H9 (cell line): ENCODE data around the gene KMT5B. TPM values are rescaled to one million over a fixed set of nuclear protein-coding genes. Genes with fewer than 3 reads are reported as not detected.

Source experiments
- DNase-seq: peaks from one replicate; pipeline ENCODE4 v3.0.0-alpha.2; 2017
- H2AFZ ChIP-seq: one replicate; pipeline ENCODE4 v1.6.1; 2013; ENCODE audit warnings: mild to moderate bottlenecking, low read length, control low read depth, moderate library complexity
- H2AK5ac ChIP-seq: 2 replicates; pipeline ENCODE4 v1.6.1; 2013; ENCODE audit warnings: low read length, control low read depth, mixed read lengths; ENCODE audit not compliant: insufficient read length
- H2BK120ac ChIP-seq: one replicate; pipeline ENCODE4 v1.6.1; 2013; ENCODE audit warnings: low read depth, mild to moderate bottlenecking, low read length, control low read depth, inconsistent platforms; ENCODE audit not compliant: poor library complexity, severe bottlenecking
- H2BK12ac ChIP-seq: 2 replicates; pipeline ENCODE4 v1.6.1; 2013; ENCODE audit warnings: low read length, control low read depth, mixed read lengths, low read depth; ENCODE audit not compliant: insufficient read length
- H2BK15ac ChIP-seq: 2 replicates; pipeline ENCODE4 v1.6.1; 2013; ENCODE audit warnings: low read depth, low read length, control low read depth
- H2BK20ac ChIP-seq: one replicate; pipeline ENCODE4 v1.6.1; 2013; ENCODE audit warnings: low read depth, mild to moderate bottlenecking, low read length, control low read depth, inconsistent platforms; ENCODE audit not compliant: poor library complexity, severe bottlenecking
- H2BK5ac ChIP-seq: 2 replicates; pipeline ENCODE4 v1.6.1; 2013; ENCODE audit warnings: low read length, control low read depth, mixed read lengths; ENCODE audit not compliant: insufficient read length
- H3K14ac ChIP-seq: 2 replicates; pipeline ENCODE4 v1.6.1; 2013; ENCODE audit warnings: low read length, control low read depth; ENCODE audit not compliant: insufficient read depth
- H3K18ac ChIP-seq: 2 replicates; pipeline ENCODE4 v1.6.1; 2013; ENCODE audit warnings: low read depth, mild to moderate bottlenecking, mixed read lengths, low read length, control low read depth; ENCODE audit not compliant: insufficient read length
- H3K23ac ChIP-seq: 2 replicates; pipeline ENCODE4 v1.6.1; 2013; ENCODE audit warnings: low read length, control low read depth, mixed read lengths, low read depth; ENCODE audit not compliant: insufficient read length
- H3K23me2 ChIP-seq: 2 replicates; pipeline ENCODE4 v1.6.1; 2013; ENCODE audit warnings: low read depth, mild to moderate bottlenecking, mixed read lengths, low read length, control low read depth; ENCODE audit not compliant: insufficient read length, poor library complexity, severe bottlenecking
- H3K27ac ChIP-seq: 2 replicates; pipeline ENCODE4 v1.5.1; 2013; ENCODE audit warnings: low read length, control low read depth, mixed read lengths, low read depth; ENCODE audit not compliant: insufficient read length
- H3K27me3 ChIP-seq: 2 replicates; pipeline ENCODE4 v1.6.1; 2013; ENCODE audit warnings: low read length, control low read depth, inconsistent platforms; ENCODE audit not compliant: insufficient read depth
- H3K4ac ChIP-seq: 2 replicates; pipeline ENCODE4 v1.6.1; 2013; ENCODE audit warnings: low read depth, mild to moderate bottlenecking, control low read depth, inconsistent platforms, low read length, moderate library complexity
- H3K4me1 ChIP-seq: 2 replicates; pipeline ENCODE4 v1.6.1; 2013; ENCODE audit warnings: low read length, control low read depth, inconsistent platforms; ENCODE audit not compliant: insufficient read depth
- H3K4me2 ChIP-seq: 2 replicates; pipeline ENCODE4 v1.6.1; 2013; ENCODE audit warnings: low read length, control low read depth, mixed read lengths; ENCODE audit not compliant: insufficient read length, insufficient read depth
- H3K56ac ChIP-seq: 2 replicates; pipeline ENCODE4 v1.6.1; 2013; ENCODE audit warnings: low read depth, mild to moderate bottlenecking, mixed read lengths, low read length, control low read depth; ENCODE audit not compliant: insufficient read length
- H3K79me1 ChIP-seq: 2 replicates; pipeline ENCODE4 v1.6.1; 2013; ENCODE audit warnings: low read depth, mild to moderate bottlenecking, moderate library complexity, low read length, control low read depth, inconsistent platforms; ENCODE audit not compliant: insufficient read depth, poor library complexity, severe bottlenecking
- H3K79me2 ChIP-seq: 2 replicates; pipeline ENCODE4 v1.6.1; 2013; ENCODE audit warnings: low read length, control low read depth, inconsistent platforms; ENCODE audit not compliant: insufficient read depth
- H3K9ac ChIP-seq: 2 replicates; pipeline ENCODE4 v1.6.1; 2013; ENCODE audit warnings: low read length, control low read depth, mixed read lengths; ENCODE audit not compliant: insufficient read length; ENCODE audit errors: extremely low read depth
- H3K9me3 ChIP-seq: one replicate; pipeline ENCODE4 v1.6.1; 2013; ENCODE audit warnings: low read depth, low read length, inconsistent platforms; ENCODE audit not compliant: control insufficient read depth
- H3T11ph ChIP-seq: one replicate; pipeline ENCODE4 v1.6.1; 2013; ENCODE audit warnings: mild to moderate bottlenecking, low read length, control low read depth, inconsistent platforms
- H4K20me1 ChIP-seq: one replicate; pipeline ENCODE4 v1.6.1; 2013; ENCODE audit not compliant: control insufficient read depth, insufficient read length, insufficient read depth
- H4K5ac ChIP-seq: 2 replicates; pipeline ENCODE4 v1.6.1; 2013; ENCODE audit warnings: low read depth, mild to moderate bottlenecking, mixed read lengths, low read length, control low read depth; ENCODE audit not compliant: insufficient read length
- H4K8ac ChIP-seq: replicated peaks from 2 replicates; pipeline ENCODE4 v1.6.1; 2013; ENCODE audit warnings: low read length, control low read depth, mixed read lengths, low read depth; ENCODE audit not compliant: insufficient read length
- H4K91ac ChIP-seq: 2 replicates; pipeline ENCODE4 v1.6.1; 2013; ENCODE audit warnings: low read depth, mild to moderate bottlenecking, moderate library complexity, mixed read lengths, low read length, control low read depth; ENCODE audit not compliant: insufficient read length
- H3K27ac Mint-ChIP-seq, 3 experiments: 2 replicates in 2 of 3; 3 replicates in 1 of 3; pipeline ENCODE4 v1.8.0; 2020 to 2021; ENCODE audit warnings: mixed read lengths in 3 of 3, mild to moderate bottlenecking in 1 of 3, moderate library complexity in 1 of 3
- H3K27me3 Mint-ChIP-seq: 2 replicates; pipeline ENCODE4 v1.8.0; 2021; ENCODE audit warnings: low read depth, mild to moderate bottlenecking, moderate library complexity, mixed read lengths
- H3K36me3 Mint-ChIP-seq, 3 experiments: 2 replicates in 2 of 3; 3 replicates in 1 of 3; pipeline ENCODE4 v1.8.0; 2020 to 2021; ENCODE audit warnings: low read depth in 3 of 3, mixed read lengths in 3 of 3; ENCODE audit not compliant: insufficient read depth in 1 of 3
- H3K4me1 Mint-ChIP-seq, 2 experiments: 2 replicates each; pipeline ENCODE4 v1.8.0; 2020; ENCODE audit warnings: mixed read lengths in 2 of 2
- H3K4me3 Mint-ChIP-seq, 2 experiments: 2 replicates in 1 of 2; 3 replicates in 1 of 2; pipeline ENCODE4 v1.8.0; 2020 to 2021; ENCODE audit warnings: mild to moderate bottlenecking in 2 of 2, mixed read lengths in 2 of 2, moderate library complexity in 1 of 2
- H3K9me3 Mint-ChIP-seq, 2 experiments: 2 replicates in 1 of 2; 3 replicates in 1 of 2; pipeline ENCODE4 v1.8.0; 2020; ENCODE audit warnings: mild to moderate bottlenecking in 2 of 2, mixed read lengths in 2 of 2, moderate library complexity in 1 of 2
- CTCF ChIP-seq: fragments of 200-600 bp; sonication (generic); conservative IDR thresholded peaks from 3 replicates; pipeline ENCODE4 v1.8.0; 2021; ENCODE audit warnings: antibody characterized with exemption, mild to moderate bottlenecking
- total RNA-seq: library from RNA; stranded (reverse); gene quantifications from 2 replicates; pipeline ENCODE4 v1.2.1, GENCODE V29; 2021

KMT5B gene
- total RNA-seq, 1 experiment from 2014 or later: 61.6 TPM

- Histone ChIP-seq H4K5ac (no peak overlapping the region), H2AK5ac (no peak overlapping the region), H3K79me2 (peaks cover 30% of the 10 kb centered on the region; the same call in 1 of the 2 replicates), H2BK20ac (no peak overlapping the region), H2BK120ac (no peak overlapping the region), H3K18ac (no peak overlapping the region), H2BK12ac (no peak overlapping the region), H3K4me2 (no peak overlapping the region), H3K23me2 (no peaks in the 10 kb centered on the region), H4K91ac (no peak overlapping the region), H2BK5ac (no peak overlapping the region), H2BK15ac (no peak overlapping the region), H2AFZ (no peak overlapping the region), H3K56ac (no peak overlapping the region), H3T11ph (no peak overlapping the region), H3K4ac (no peak overlapping the region), H3K27me3 (no peaks in the 10 kb centered on the region), H3K9me3 (no peaks in the 10 kb centered on the region), H3K4me1 (peaks cover 3% of the 10 kb centered on the region; the same call in 1 of the 2 replicates), H4K20me1 (peaks cover 3% of the 10 kb centered on the region), H4K8ac (no peak overlapping the region), H3K14ac (no peak overlapping the region), H3K79me1 (peaks cover 4% of the 10 kb centered on the region), H3K23ac (no peak overlapping the region), H3K9ac (no peak overlapping the region), H3K27ac (no peak overlapping the region)
- Mint-ChIP-seq H3K27ac (no peak overlapping the region), H3K9me3 (no peaks in the 10 kb centered on the region), H3K4me3 (no peak overlapping the region), H3K27me3 (no peaks in the 10 kb centered on the region), H3K4me1 (peaks cover 39% of the 10 kb centered on the region in 2 experiments), H3K36me3 (0 out of 7 replicates have a peak, but pooled peaks cover 0 to 2% (median 0%) of the 10 kb centered on the region in 3 experiments)
- TF ChIP-seq CTCF: no peak
- DNase-seq: no peak
Observed at GRCh38 chr11:68196219-68196618, 16.9 kb downstream of the KMT5B start.
